COLO668 (cell line): ENCODE results near the gene CPT2.
"Not testable (repeated sequence)": the region's sequence is repeated elsewhere in the genome, so short reads cannot be mapped to it uniquely, and the experiment has no call there.

Experiments used
- DNase-seq: peaks from one replicate; lab custom pipeline; 2025; ENCODE audit not compliant: unreplicated experiment; lab: John Stamatoyannopoulos, UW

CPT2 gene

DNA sequence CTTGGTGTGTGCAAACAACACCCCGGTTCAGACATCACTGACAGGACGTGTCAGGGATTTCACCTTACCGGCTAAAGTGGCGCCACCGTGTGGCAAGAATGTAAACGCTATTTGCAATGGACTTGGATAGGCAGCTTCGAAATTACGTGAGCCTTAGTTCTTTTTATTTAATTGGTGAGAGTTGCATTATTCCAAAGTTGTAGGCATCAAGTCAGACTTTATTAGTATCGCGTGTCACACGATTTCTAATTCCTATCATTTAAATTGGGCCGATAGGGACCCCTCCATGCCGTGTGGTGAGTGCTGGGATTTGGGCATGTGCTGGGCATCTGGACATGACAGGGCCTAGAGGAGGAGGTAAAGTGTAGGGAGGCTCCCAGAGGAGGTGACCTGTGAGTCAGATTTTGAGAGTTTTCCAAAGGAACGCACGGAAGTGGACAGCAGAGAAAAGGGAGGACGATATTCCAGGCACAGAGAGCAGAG is 14.5 kb upstream of the CPT2 start:
- peak; percentile 92 for DNase-seq

DNA sequence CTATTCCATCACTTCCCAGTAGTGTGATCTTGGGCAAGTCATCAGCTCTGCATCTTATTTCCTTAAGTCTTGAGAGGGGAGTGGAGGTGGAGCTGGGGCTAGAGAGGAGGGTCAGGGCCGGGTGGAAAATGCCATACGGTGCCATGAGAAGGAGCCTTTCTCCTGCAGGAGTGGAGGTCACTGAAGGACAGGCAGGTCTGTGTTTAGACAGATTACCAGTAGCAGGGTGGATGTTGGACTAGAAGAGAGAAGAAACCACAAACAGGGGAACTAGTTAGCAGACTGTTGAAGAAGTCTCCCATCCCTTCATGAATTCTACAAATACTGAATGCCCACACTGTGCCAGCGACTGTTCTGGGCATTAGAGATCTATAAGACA is 13.9 kb upstream of the CPT2 start:
- DNase-seq: no peak

GRCh38 chr1:53183095-53183990 is 13.3 kb upstream of the CPT2 start:
- DNase-seq: no peak

- not testable (repeated sequence) for DNase-seq
Observed at GRCh38 chr1:53185955-53186297, 10.7 kb upstream of the CPT2 start.

DNA sequence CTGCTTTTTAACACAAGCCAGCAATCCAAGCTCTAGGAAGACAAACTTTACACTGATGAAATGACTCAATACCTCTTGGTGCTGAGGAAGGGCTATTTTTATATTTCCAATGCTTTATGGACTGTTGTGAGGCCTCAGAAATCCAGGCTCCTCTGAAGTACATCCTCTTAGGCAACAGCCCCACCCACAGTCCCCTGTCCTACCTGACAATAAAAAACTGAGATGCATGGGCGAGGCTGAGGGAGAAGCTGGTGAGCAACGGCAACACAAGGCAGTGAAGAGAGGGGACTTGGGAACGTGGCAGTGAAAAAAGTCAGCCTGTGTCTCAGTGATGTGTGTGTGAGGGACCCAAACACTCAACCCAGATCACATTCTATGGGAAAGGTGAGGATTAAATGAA is 10.1 kb upstream of the CPT2 start:
- DNase-seq: no peak

DNA sequence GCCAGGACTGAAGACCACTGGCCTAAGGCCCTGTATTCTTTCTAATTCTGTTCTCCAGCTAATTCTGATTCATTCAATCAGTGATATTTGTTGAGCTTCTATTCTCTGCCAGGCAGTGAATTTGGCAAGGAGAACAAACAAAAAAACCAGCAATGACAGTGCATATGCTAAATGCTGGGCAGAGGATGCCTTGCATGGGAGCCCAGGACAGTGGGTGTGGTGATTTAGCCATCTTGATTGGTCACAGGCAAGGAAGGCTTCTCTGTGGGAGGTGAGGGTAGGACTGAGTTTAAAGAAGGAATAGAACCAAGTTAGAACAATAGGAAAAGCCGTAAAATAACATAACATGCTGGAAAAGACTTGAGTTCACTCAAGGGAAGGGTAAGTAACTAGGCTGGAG is 9.2 kb upstream of the CPT2 start:
- no peak for DNase-seq

DNA sequence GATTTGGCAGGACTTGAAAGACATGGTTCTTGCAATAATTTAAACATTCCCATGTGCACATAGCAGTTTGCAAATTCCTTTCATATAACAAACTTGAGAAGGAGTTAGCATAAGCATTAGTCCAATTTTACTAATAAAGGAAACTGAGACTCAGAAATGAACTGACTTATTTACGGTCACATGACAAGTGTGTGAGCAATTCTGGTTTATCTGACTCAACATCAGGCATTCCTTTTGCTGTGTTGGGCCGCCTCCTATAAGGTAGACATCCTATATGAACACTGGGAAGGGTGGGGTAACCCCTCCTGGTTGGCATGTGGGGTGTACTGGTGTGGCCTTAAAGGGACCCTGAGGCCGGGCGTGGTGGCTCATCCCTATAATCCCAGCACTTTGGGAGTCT is 8.5 kb upstream of the CPT2 start:
- DNase-seq: no peak

DNA sequence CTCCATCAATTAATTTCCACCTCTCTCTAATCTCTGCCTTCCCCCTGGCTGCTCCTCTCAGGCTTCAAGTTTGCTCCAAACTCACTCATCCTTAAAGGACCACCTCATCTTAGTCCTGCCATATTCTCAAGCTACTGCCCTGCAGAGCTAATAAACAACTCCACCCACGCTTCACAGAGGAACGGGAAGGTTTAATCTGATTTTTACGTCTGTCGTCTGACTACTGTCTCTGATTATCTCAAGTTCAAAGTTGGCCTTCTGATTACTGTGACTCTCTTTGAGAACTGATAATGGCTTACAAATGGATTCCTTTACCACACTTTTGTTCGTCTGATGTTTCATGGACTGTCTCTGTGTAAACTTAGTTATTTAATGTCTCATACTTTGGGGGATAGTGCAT is 7.6 kb upstream of the CPT2 start:
- DNase-seq: no peak

- no peak for DNase-seq
Observed at GRCh38 chr1:53190210-53190611, 6.4 kb upstream of the CPT2 start.

DNA sequence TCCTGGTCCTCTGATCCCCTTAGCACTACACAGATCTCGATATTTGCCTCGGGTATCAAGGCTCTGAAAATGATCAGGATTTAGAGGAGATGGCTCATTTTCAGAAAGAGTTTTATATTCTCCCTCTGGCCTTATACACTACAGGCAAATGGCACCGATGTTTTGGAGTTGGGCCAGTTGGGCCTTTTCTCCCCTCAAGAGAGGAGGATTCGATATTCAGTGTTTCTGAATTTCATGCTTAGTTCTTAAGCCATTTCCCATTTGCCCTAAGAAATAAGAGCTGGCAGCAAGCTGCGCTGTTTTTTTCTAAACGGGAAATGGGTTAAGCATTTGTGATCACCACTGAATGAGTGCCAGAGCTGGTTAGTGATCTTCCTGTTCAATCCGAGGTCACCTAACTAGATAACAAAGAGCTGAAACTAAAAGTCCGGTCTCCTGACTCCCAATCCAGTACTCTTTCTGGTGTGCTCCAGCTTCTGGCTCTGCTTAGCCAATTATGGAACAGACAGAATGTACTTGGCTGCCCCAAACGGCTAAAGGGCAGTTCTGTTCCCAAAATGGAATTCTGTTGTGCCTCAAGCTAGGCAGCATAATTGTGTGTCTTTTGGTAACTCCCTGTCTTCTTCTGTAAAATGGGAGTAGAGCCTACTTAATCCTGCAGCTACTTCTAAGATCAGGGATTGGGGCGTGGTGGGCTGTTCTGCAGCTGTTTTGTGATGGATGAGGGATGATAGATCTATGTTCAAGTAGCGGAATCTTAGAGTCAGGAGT is 1.2 kb upstream of the CPT2 start:
- no peak for DNase-seq

DNA sequence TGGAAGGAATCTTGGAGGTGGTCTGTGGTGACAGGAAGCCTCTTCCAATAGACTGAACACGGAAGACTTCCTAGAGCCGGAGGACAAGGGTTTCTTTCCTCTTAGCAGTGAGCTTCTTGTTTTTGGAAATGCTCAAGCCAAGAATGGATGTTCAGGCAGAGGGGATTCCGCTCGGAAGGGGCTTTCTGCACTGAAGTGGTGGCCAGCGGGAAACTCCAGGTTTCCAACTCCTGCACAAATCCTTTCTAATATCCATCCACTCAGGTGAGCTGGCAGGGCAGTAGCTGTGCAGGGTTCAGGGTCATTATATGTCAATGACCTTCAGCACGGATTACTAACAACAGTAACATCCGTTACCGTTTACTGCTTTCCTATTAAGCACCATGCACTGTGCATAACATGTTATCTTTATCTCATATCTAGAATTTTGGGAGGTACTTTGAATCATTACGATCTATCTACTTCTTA is 573 bp upstream of the CPT2 start:
- no peak for DNase-seq

DNA sequence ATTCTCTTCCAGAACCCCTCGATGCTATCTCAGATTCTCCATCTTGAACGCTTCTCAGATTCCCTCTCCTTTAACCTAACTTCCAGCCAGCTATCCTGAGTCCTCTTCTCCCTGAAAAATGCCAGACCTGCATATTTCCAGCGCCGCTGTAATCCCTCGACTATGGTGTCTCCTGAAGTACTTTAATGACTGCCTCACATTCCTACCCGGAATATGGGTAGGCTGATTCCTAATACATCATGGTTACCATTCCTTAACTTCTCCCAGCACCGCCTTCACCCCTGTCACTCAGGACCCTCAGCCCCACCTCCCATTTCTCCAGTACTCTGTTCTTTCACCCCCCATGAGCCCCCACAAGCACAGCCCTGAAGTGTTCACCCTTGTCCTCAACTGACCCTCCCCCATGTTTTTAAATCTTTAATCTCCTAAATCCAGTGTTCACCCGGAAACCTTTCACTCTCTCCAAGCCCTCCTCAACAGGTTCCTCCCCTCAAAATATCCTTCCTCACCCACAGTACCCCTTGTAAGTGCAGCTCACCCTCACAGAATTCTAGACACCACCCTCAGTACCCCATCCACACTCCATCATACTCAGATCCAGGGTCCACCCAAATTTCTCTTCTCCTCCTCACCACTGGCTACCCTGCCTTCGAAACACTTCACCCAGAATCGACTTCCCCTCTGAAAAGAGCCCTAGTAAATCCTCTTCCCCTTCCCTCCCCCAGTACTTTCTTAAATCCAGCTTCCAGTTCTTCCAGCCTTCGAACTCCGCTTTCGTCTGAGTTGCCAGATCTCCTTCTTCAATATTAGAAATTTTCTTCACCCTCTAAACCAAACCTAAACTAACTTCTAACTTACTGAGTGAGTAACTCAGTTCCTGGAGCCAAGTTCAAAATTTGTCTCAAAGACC is 922 bp downstream of the CPT2 start:
- no peak for DNase-seq

- DNase-seq: no peak
Observed at GRCh38 chr1:53198241-53198651, 1.6 kb downstream of the CPT2 start.

DNA sequence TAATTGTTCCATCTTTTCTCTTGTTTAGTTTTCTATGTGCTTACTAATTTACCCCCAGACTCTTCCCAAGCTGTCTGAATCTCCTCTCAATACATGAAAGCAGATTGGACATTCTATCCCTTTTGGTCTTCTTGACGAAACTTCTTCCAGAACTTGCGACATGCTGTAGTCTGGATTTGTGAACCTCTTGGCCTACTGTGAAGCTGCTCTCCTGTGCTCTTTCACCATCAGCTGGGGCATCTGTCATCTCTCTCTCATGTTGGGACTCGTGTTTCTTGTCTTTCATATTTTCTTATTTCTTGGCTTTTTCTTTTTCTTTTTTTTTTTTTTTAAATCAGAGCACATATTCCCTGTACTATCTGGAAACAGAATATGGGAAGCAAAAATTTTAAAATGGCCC is 6.8 kb downstream of the CPT2 start:
- DNase-seq: no peak

DNA sequence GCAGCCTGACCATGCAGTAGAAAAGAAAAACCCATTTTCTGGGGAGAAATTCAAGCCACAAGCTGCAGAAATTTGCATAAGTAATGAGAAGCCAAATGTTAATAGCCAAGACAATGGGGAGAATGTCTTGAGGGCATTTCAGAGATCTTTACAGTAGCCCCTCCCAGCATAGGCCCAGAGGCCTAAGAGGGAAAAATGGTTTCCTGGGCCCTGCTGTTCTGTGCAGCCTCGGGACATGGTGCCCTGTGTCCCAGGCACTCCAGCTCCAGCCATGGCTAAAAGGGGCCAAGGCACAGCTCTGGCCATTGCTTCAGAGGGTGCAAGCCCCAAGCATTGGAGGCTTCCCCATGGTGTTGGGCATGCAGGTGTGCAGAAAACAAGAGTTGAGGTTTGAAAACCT is 8.9 kb downstream of the CPT2 start:
- DNase-seq: not testable (repeated sequence)

- DNase-seq: not testable (repeated sequence)
Observed at GRCh38 chr1:53206083-53206685, 9.6 kb downstream of the CPT2 start.

- no peak for DNase-seq
Observed at GRCh38 chr1:53206735-53207379, 10.2 kb downstream of the CPT2 start.

DNA sequence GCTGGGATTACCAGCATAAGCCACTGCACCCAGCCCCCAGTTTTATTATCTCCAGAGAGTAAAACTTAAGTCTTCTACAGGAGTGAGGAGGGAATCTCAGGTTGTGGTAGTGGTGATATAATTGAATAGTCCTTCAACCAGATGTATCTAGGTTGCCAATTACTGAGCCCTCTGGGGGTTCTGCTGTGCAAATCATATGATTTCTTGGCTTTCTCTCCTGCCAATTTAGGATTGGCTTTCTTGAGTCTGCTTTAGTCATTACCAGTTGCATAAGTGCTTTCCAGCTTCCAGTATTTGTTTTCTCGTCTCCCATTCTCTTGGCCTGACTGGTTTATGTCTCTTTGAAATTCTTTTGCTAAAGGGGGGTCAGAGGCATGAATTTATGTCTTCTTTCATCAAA is 11.1 kb downstream of the CPT2 start:
- no peak for DNase-seq

DNA sequence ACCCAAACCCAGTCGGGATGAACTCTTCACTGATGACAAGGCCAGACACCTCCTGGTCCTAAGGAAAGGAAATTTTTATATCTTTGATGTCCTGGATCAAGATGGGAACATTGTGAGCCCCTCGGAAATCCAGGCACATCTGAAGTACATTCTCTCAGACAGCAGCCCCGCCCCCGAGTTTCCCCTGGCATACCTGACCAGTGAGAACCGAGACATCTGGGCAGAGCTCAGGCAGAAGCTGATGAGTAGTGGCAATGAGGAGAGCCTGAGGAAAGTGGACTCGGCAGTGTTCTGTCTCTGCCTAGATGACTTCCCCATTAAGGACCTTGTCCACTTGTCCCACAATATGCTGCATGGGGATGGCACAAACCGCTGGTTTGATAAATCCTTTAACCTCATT is 13.7 kb downstream of the CPT2 start:
- no peak for DNase-seq

DNA sequence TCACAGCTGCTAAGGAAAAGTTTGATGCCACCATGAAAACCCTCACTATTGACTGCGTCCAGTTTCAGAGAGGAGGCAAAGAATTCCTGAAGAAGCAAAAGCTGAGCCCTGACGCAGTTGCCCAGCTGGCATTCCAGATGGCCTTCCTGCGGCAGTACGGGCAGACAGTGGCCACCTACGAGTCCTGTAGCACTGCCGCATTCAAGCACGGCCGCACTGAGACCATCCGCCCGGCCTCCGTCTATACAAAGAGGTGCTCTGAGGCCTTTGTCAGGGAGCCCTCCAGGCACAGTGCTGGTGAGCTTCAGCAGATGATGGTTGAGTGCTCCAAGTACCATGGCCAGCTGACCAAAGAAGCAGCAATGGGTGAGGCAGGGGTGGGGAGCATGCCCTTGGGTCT is 14.3 kb downstream of the CPT2 start:
- DNase-seq: no peak
